HG02798 (cell line): ENCODE data around the gene CRB3.
A peak's percentile ranks its signal among the peaks of the same experiment; 100 is the strongest.

ENCODE experiments used
- ATAC-seq: cut with Tn5 transposase; IDR thresholded peaks from one replicate; pipeline ENCODE4 v1.9.1; 2021; ENCODE audit warnings: mild to moderate bottlenecking; ENCODE audit not compliant: unreplicated experiment, poor library complexity

Gene CRB3

GRCh38 chr19:6516018-6516658, 52.1 kb downstream of the CRB3 start:
- peak; percentile 57 for ATAC-seq
